Body of pancreas (tissue), 4 donors: ENCODE results near the gene MGAT5.

Experiments used
- POLR2A ChIP-seq, 3 donors: fragments of 450-650 bp; IDR thresholded peaks; one replicate each; pipeline ENCODE4 v1.6.1; 2016; ENCODE audit warnings: antibody characterized with exemption in 3 of 3, mild to moderate bottlenecking in 2 of 3
- TF ChIP-seq, protein P1 (sequence below), 7 experiments: fragments of 450-650 bp in 4 of 7; fragments of 200-600 bp in 3 of 7; sonication (generic) in 3 of 7; IDR thresholded peaks; one replicate each; pipeline ENCODE4 v1.5.1; 2016 to 2019; ENCODE audit warnings: antibody characterized with exemption in 7 of 7

DNA sequence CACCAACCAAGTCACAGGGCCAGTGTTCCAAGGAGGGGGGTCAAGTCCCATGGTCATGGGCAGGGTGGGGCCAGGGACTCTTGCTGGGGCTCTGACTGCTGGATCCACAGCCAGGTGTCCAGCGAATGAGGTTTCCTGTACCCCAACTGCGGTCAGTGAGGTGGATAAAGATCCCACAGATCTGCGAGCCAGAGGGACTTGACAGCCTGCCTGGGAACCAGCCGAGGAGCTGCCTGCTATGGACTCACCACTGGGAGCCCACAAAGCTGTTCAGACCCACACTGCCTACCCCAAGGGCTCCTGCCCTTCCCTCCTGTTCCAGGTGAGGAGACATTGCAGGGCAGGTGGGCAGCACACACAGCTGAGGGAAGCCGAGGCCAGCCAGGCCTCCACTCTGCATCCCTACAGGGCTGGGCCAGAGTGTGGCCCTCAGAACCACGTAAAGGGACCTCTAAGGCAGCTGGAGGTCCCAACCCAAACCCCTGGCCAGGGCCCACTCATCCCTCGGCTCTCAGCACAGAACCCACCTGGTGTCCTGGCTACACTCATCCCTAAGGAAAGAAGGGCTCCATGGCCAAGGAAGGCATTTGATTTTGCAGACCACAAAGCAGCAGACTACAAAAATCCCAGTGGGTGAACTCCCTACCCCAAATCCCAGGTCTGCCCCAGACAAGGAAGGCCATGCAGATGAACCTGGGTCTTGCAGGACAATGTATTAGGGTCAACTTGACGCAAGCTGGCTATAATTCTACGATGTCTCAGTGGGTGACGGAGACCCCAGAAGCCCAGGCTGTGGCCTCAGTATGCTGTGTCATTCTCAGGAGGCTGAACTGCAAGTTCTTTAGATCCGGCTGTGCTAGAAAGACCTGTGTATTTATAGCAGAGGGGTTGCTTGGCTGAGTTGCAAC lies 209.2 kb downstream of the MGAT5 start:
- TF ChIP-seq, protein P1, sequence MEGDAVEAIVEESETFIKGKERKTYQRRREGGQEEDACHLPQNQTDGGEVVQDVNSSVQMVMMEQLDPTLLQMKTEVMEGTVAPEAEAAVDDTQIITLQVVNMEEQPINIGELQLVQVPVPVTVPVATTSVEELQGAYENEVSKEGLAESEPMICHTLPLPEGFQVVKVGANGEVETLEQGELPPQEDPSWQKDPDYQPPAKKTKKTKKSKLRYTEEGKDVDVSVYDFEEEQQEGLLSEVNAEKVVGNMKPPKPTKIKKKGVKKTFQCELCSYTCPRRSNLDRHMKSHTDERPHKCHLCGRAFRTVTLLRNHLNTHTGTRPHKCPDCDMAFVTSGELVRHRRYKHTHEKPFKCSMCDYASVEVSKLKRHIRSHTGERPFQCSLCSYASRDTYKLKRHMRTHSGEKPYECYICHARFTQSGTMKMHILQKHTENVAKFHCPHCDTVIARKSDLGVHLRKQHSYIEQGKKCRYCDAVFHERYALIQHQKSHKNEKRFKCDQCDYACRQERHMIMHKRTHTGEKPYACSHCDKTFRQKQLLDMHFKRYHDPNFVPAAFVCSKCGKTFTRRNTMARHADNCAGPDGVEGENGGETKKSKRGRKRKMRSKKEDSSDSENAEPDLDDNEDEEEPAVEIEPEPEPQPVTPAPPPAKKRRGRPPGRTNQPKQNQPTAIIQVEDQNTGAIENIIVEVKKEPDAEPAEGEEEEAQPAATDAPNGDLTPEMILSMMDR (IDR thresholded peaks at IDR 0.05), result no peak
- no peak for TF ChIP-seq POLR2A (IDR thresholded peaks at IDR 0.05)
